ENCODE results near the gene ATL1. TPM values are rescaled to one million over a fixed set of nuclear protein-coding genes. Genes with fewer than 3 reads are reported as not detected.

Gene ATL1
- total and polyA plus RNA-seq, 2 of the 13 experiments (the other 11 are each of a cell fraction or from before 2014, with no cell fraction given) = 0.60 to 0.65 TPM

DNA sequence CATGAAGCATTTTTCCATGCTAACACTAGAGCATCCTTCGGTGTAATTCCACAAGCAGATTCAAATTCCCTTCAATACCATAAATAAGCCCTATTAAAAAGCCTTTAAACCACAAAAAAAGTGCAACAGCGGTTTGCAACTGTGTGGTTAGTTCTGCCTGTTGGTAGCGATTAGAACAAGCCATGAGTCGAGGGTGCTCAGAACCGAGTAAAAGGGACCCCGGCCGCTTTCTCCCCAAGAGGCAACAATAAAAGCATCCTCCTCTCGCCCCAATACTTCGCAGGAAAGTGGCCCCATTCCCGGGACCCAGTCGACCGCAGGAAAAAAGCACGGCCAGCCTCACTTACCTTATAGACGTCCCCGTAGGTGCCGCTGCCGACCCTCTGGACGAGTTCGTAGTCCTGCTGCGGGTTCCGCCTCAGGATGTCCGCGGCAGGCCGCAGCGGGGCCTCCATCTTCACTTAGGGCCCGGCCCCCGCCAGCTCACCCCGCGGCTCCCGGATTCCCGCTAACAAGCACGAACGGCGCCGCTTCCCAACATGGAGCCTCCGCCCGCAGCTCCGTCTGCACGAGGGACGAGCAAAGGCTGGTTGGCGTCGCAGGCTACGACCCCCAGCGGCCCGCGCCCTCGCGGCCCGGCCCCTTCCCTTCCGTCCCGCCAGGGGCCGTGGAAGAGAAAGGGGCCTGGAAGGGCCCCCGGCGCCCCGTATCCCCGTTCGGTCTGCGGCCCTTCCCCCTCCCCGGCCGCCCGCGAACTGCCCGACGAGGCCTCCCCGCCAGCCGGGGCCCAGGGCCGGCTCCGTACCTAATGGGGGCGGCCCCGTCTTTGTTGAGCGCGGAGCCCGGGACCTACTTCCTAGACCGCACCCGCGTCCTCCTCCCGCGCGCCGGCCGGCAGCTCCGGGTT, 28.1 kb upstream of the ATL1 start (continued):
- TF ChIP-seq ZNF629 (CRISPR knock-in tag; conservative IDR thresholded peaks at IDR 0.05) (no peak), ZNF136 (CRISPR knock-in tag; IDR thresholded peaks at IDR 0.05; ENCODE audit: low read depth) (no peak), POGK (CRISPR knock-in tag; conservative IDR thresholded peaks at IDR 0.05) (peak; percentile 76; the same call in 1 of the 2 replicates), ZBTB20 (CRISPR knock-in tag; IDR thresholded peaks at IDR 0.05; ENCODE audit: borderline replicate concordance, low read depth) (no peak; the same call in 1 of the 2 replicates), ZNF326 (CRISPR knock-in tag; IDR thresholded peaks at IDR 0.05; ENCODE audit: borderline replicate concordance) (no peak), TARDBP (CRISPR knock-in tag; IDR thresholded peaks at IDR 0.05) (no peak), STAT6 (CRISPR knock-in tag; IDR thresholded peaks at IDR 0.05; ENCODE audit: borderline replicate concordance) (no peak), GTF2F1 (IDR thresholded peaks at IDR 0.05; ENCODE audit: low read length) (no peak), ZNF660 (CRISPR knock-in tag; IDR thresholded peaks at IDR 0.05; ENCODE audit: borderline replicate concordance, low read depth) (no peak), SMARCE1 (IDR thresholded peaks at IDR 0.05; ENCODE audit: borderline replicate concordance) (no peak)
- TF ChIP-seq, protein P1, sequence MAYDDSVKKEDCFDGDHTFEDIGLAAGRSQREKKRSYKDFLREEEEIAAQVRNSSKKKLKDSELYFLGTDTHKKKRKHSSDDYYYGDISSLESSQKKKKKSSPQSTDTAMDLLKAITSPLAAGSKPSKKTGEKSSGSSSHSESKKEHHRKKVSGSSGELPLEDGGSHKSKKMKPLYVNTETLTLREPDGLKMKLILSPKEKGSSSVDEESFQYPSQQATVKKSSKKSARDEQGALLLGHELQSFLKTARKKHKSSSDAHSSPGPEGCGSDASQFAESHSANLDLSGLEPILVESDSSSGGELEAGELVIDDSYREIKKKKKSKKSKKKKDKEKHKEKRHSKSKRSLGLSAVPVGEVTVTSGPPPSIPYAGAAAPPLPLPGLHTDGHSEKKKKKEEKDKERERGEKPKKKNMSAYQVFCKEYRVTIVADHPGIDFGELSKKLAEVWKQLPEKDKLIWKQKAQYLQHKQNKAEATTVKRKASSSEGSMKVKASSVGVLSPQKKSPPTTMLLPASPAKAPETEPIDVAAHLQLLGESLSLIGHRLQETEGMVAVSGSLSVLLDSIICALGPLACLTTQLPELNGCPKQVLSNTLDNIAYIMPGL (CRISPR knock-in tag; IDR thresholded peaks at IDR 0.05; ENCODE audit: borderline replicate concordance in 1 of 2, low read depth in 1 of 2) = no peak; a peak in 1 of 4 replicates
- TF ChIP-seq, protein P2, sequence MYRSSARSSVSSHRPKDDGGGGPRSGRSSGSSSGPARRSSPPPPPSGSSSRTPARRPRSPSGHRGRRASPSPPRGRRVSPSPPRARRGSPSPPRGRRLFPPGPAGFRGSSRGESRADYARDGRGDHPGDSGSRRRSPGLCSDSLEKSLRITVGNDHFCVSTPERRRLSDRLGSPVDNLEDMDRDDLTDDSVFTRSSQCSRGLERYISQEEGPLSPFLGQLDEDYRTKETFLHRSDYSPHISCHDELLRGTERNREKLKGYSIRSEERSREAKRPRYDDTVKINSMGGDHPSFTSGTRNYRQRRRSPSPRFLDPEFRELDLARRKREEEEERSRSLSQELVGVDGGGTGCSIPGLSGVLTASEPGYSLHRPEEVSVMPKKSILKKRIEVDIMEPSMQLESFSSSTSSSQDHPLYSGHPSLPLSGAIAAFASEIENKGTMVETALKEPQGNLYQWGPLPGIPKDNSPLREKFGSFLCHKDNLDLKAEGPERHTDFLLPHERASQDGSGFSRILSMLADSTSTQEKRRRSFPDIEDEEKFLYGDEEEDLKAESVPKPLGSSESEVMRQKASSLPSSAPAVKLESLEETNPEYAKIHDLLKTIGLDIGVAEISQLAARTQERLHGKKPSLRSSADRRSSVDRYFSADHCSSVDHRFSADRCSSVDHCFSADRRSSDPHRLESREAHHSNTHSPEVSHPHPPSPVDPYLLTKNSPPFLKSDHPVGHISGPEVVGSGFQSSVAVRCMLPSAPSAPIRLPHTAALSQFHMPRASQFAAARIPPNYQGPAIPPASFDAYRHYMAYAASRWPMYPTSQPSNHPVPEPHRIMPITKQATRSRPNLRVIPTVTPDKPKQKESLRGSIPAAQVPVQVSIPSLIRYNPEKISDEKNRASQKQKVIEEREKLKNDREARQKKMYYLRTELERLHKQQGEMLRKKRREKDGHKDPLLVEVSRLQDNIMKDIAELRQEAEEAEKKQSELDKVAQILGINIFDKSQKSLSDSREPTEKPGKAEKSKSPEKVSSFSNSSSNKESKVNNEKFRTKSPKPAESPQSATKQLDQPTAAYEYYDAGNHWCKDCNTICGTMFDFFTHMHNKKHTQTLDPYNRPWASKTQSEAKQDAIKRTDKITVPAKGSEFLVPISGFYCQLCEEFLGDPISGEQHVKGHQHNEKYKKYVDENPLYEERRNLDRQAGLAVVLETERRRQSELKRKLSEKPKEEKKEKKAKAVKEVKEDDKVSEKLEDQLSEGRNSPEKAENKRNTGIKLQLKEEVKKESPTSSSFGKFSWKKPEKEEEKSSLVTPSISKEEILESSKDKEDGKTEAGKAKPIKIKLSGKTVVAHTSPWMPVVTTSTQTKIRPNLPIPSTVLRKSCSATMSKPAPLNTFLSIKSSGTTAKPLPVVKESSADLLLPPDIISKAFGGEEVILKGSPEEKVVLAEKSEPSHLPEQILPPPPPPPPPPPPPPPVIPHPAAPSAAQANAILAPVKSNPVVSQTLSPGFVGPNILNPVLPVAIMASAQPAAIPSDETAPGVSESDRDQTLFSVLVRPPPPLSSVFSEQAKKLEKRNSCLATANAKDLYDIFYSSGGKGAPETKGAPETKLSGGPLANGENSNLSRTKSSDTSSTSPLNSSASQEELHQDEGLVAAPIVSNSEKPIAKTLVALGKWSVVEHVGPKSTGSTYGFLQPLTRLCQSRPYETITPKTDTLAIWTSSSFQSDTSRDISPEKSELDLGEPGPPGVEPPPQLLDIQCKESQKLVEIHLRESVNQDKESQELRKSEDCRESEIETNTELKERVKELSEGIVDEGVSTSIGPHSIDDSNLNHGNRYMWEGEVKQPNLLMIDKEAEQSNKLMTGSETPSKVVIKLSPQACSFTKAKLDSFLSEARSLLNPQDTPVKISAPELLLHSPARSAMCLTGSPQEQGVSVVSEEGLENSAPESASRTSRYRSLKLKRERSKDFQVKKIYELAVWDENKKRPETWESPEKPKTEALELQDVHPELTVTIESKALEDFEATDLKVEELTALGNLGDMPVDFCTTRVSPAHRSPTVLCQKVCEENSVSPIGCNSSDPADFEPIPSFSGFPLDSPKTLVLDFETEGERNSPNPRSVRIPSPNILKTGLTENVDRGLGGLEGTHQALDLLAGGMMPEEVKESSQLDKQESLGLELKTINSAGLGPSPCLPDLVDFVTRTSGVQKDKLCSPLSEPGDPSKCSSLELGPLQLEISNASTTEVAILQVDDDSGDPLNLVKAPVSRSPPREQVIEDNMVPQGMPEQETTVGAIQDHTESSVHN (CRISPR knock-in tag; IDR thresholded peaks at IDR 0.05) = no peak

All from HepG2 (cell line).